Measurements from ENCODE around the gene ZNF423.

DNA sequence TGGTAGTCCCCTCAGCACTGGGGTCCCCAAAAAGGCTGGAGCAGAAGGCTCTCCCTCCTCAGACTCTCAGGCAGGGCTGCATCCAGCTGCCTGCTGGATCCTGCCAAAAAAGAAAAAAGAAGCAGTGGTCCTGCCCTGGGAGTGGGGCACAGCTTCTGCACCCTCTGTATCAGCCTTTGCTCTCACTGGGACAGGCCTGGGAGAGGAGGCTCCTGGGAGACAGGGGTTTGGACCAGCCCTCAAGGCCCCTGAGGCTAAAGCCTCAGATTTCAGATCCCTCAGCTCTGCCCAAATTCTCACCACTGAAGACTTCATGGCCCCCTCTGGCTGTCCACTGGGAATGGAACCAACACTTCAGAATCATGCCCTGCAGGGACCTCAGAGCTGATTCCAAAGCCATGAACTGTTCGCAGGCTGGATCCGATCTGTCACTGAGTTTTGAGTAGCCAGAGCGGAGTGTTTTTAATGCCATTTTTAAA lies 385.4 kb downstream of the ZNF423 start:
- TF ChIP-seq CTBP1 (IDR thresholded peaks at IDR 0.05; ENCODE audit: borderline replicate concordance) = no peak
- no peak for TF ChIP-seq FOXM1 (IDR thresholded peaks at IDR 0.05; ENCODE audit: borderline replicate concordance)
- TF ChIP-seq FOXK2 (IDR thresholded peaks at IDR 0.05) = no peak
- TF ChIP-seq SP1 (IDR thresholded peaks at IDR 0.05) = no peak
- TF ChIP-seq L3MBTL2 (conservative IDR thresholded peaks at IDR 0.05) = no peak
- TF ChIP-seq TARDBP (IDR thresholded peaks at IDR 0.05) = no peak
